ENCODE measurements around the gene APOD.

DNA sequence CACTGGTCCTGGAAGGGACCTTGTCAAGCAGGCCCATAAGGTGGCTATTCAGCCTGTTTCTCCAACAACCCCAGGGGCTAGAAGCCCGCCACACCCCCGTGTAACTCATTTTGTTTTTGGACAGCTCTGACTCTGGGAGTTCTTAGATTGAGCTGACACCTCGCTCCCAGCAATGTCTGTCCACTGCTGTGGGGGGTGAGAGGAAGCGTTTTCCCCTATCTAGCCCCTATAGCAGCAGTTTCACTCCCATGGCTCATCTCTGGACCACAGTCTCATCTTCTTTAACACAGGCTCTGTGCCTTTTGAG is 39.6 kb downstream of the APOD start:
- TF ChIP-seq, protein P1, sequence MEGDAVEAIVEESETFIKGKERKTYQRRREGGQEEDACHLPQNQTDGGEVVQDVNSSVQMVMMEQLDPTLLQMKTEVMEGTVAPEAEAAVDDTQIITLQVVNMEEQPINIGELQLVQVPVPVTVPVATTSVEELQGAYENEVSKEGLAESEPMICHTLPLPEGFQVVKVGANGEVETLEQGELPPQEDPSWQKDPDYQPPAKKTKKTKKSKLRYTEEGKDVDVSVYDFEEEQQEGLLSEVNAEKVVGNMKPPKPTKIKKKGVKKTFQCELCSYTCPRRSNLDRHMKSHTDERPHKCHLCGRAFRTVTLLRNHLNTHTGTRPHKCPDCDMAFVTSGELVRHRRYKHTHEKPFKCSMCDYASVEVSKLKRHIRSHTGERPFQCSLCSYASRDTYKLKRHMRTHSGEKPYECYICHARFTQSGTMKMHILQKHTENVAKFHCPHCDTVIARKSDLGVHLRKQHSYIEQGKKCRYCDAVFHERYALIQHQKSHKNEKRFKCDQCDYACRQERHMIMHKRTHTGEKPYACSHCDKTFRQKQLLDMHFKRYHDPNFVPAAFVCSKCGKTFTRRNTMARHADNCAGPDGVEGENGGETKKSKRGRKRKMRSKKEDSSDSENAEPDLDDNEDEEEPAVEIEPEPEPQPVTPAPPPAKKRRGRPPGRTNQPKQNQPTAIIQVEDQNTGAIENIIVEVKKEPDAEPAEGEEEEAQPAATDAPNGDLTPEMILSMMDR (IDR thresholded peaks at IDR 0.05), result no peak
- TF ChIP-seq POLR2A (IDR thresholded peaks at IDR 0.05), result no peak
